Gastroesophageal sphincter (tissue), 4 donors: ENCODE data around the gene SLC25A21. TPM values are rescaled to one million over a fixed set of nuclear protein-coding genes. Genes with fewer than 3 reads are reported as not detected.

ENCODE experiments used
- ATAC-seq: fragments of 150-250 bp; one replicate; pipeline ENCODE4 v1.9.1; 2016; ENCODE audit warnings: mild to moderate bottlenecking, moderate library complexity
- H3K27ac ChIP-seq, 4 donors: fragments of 200-600 bp; sonication (generic) in 3 of 4; 1 replicate in 3 of 4; 2 replicates in 1 of 4; pipeline ENCODE4 v1.5.1; 2016 to 2019
- H3K27me3 ChIP-seq: fragments of 200-600 bp; sonication (generic); one replicate; pipeline ENCODE4 v1.5.1; 2019
- H3K36me3 ChIP-seq, 2 donors: fragments of 200-600 bp; sonication (generic); one replicate each; pipeline ENCODE4 v1.5.1; 2019; ENCODE audit warnings: control low read depth in 1 of 2
- H3K4me1 ChIP-seq, 3 donors: fragments of 200-600 bp; sonication (generic); 1 replicate in 2 of 3; 2 replicates in 1 of 3; pipeline ENCODE4 v1.5.1; 2016 to 2019; ENCODE audit warnings: control low read depth in 2 of 3
- H3K4me3 ChIP-seq, 2 donors: fragments of 200-600 bp; sonication (generic); one replicate each; pipeline ENCODE4 v1.5.1; 2019; ENCODE audit warnings: mild to moderate bottlenecking in 1 of 2, moderate library complexity in 1 of 2
- H3K9me3 ChIP-seq, 3 donors: fragments of 200-600 bp; sonication (generic); one replicate each; pipeline ENCODE4 v1.5.1; 2017 to 2019; ENCODE audit warnings: control low read depth in 2 of 3
- CTCF ChIP-seq, 4 experiments: fragments of 200-600 bp in 2 of 4; fragments of 450-650 bp in 2 of 4; sonication (generic) in 1 of 4; IDR thresholded peaks; one replicate each; pipeline ENCODE4 v1.5.1; 2017 to 2019; ENCODE audit warnings: antibody characterized with exemption in 4 of 4, mild to moderate bottlenecking in 2 of 4, moderate library complexity in 2 of 4
- EP300 ChIP-seq: sonication (generic); formaldehyde crosslinking; IDR thresholded peaks from one replicate; pipeline ENCODE4 v1.6.1; 2017; ENCODE audit warnings: antibody characterized with exemption, mild to moderate bottlenecking
- POLR2A ChIP-seq, 2 donors: fragments of 450-650 bp; IDR thresholded peaks; one replicate each; pipeline ENCODE4 v1.6.1; 2017; ENCODE audit warnings: antibody characterized with exemption in 2 of 2, mild to moderate bottlenecking in 2 of 2, moderate library complexity in 1 of 2
- POLR2AphosphoS5 ChIP-seq: sonication (generic); formaldehyde crosslinking; IDR thresholded peaks from one replicate; pipeline ENCODE4 v1.6.1; 2017; ENCODE audit warnings: antibody characterized with exemption
- WGBS, 2 donors: methylation state at CpG; one replicate each; pipeline ENCODE4 v1.1.5; 2018; ENCODE audit warnings: low coverage in 1 of 2; 5-methylcytosine and 5-hydroxymethylcytosine counted together
- total RNA-seq, 4 donors: library from RNA; depleted of rRNA; stranded (reverse); fragments of >200 nt; gene quantifications; one replicate each; pipeline ENCODE4 v1.1.0, GENCODE V29; 2016

The SLC25A21 gene
- total RNA-seq, 4 donors from 2014 or later: 0.40 to 1.5 (median 1.3) TPM

DNA sequence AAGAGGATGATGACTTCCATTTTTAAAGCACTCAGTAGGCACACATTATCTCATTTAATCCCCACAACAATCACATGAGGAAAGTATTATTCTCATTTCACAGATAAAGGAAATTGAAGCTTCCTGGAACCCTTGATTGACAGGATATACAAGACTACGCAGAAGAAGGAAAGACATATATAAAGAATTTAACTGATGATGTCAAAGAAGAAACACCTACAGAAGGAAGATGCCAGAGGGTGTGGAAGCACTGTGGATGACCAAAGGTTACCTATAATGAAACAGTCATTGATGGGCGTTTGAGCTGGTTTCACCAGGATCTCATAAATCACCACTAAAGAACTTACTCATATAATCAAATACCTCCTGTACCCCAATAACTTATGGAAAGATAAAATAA is 197.4 kb downstream of the SLC25A21 start:
- 76 to 79% methylated on average over 2 of the region's 2 CpGs for WGBS, 2 donors
- no peaks in the 10 kb centered on the region for H3K9me3 ChIP-seq
- no peaks in the 10 kb centered on the region for H3K36me3 ChIP-seq
- H3K4me1 ChIP-seq: no peaks in the 10 kb centered on the region
- no peaks in the 10 kb centered on the region for H3K27me3 ChIP-seq
- TF ChIP-seq EP300 (no peak), CTCF (IDR thresholded peaks at IDR 0.05) (no peak), POLR2AphosphoS5 (no peak), POLR2A (IDR thresholded peaks at IDR 0.05) (no peak)
- H3K27ac ChIP-seq: no peak overlapping the region
- ATAC-seq: no peak
- no peak overlapping the region for H3K4me3 ChIP-seq

- ATAC-seq: no peak
- no peaks in the 10 kb centered on the region for H3K27me3 ChIP-seq
- no peak for TF ChIP-seq EP300
- no peak for TF ChIP-seq POLR2AphosphoS5
- no peak for TF ChIP-seq CTCF (IDR thresholded peaks at IDR 0.05)
- WGBS, 2 donors: 0 to 10% methylated on average over 1 of the region's 1 CpG
- H3K4me3 ChIP-seq: no peak overlapping the region
- H3K36me3 ChIP-seq: no peaks in the 10 kb centered on the region
- H3K4me1 ChIP-seq: no peaks in the 10 kb centered on the region
- H3K9me3 ChIP-seq: no peaks in the 10 kb centered on the region
- H3K27ac ChIP-seq: no peak overlapping the region
Observed at GRCh38 chr14:36973806-36974442, 198.5 kb downstream of the SLC25A21 start.

GRCh38 chr14:36971263-36971855 is 201.0 kb downstream of the SLC25A21 start:
- ATAC-seq: no peak
- Histone ChIP-seq H3K9me3 (no peaks in the 10 kb centered on the region), H3K4me1 (no peaks in the 10 kb centered on the region), H3K36me3 (no peaks in the 10 kb centered on the region), H3K4me3 (no peak overlapping the region), H3K27ac (no peak overlapping the region), H3K27me3 (no peaks in the 10 kb centered on the region)
- TF ChIP-seq POLR2A (IDR thresholded peaks at IDR 0.05) (no peak), EP300 (no peak)
- WGBS, 2 donors: 92 to 94% methylated on average over 6 to 8 of the region's 9 CpGs

- TF ChIP-seq EP300 (no peak), POLR2A (IDR thresholded peaks at IDR 0.05) (no peak), CTCF (IDR thresholded peaks at IDR 0.05) (no peak), POLR2AphosphoS5 (no peak)
- Histone ChIP-seq H3K9me3 (no peaks in the 10 kb centered on the region), H3K4me3 (no peak overlapping the region), H3K27ac (no peak overlapping the region), H3K27me3 (no peaks in the 10 kb centered on the region), H3K4me1 (no peaks in the 10 kb centered on the region), H3K36me3 (no peaks in the 10 kb centered on the region)
- ATAC-seq: no peak
- WGBS, 2 donors: 47 to 63% methylated on average over 9 of the region's 9 CpGs
Observed at GRCh38 chr14:36967892-36968555, 204.4 kb downstream of the SLC25A21 start.

GRCh38 chr14:36955967-36956366 is 216.4 kb downstream of the SLC25A21 start:
- WGBS, 2 donors: 61 to 75% methylated on average over 5 to 7 of the region's 7 CpGs

More at GRCh38 chr14:36955967-36956366, 216.4 kb downstream of the SLC25A21 start:
- Histone ChIP-seq H3K4me1 (no peaks in the 10 kb centered on the region), H3K4me3 (no peak overlapping the region), H3K27ac (no peak overlapping the region), H3K27me3 (no peaks in the 10 kb centered on the region), H3K9me3 (no peaks in the 10 kb centered on the region), H3K36me3 (no peaks in the 10 kb centered on the region)
- TF ChIP-seq EP300 (no peak), POLR2A (IDR thresholded peaks at IDR 0.05) (no peak), CTCF (IDR thresholded peaks at IDR 0.05) (no peak), POLR2AphosphoS5 (no peak)
- no peak for ATAC-seq
